ACC112 (cell line): ENCODE measurements around the gene MNT.

Source experiments
- H2AFZ ChIP-seq: fragments of 200-600 bp; sonication (generic); one replicate; pipeline ENCODE4 v1.6.0; 2017; ENCODE audit warnings: antibody characterized with exemption, low read length; ENCODE audit not compliant: unreplicated experiment
- H3K27ac ChIP-seq: fragments of 200-600 bp; sonication (generic); 2 replicates; pipeline ENCODE4 v1.5.1; 2014; ENCODE audit warnings: low read depth, mild to moderate bottlenecking, antibody characterized with exemption, low read length, moderate library complexity
- H3K27me3 ChIP-seq: fragments of 200-600 bp; sonication (generic); 2 replicates; pipeline ENCODE4 v1.6.1; 2014; ENCODE audit warnings: mild to moderate bottlenecking, antibody characterized with exemption, low read length, moderate library complexity, mixed read lengths; ENCODE audit not compliant: insufficient read depth
- H3K36me3 ChIP-seq: fragments of 200-600 bp; sonication (generic); 2 replicates; pipeline ENCODE4 v1.6.1; 2016; ENCODE audit warnings: mild to moderate bottlenecking, antibody characterized with exemption, low read length, moderate library complexity, mixed read lengths; ENCODE audit not compliant: insufficient read depth
- H3K4me1 ChIP-seq: fragments of 200-600 bp; sonication (generic); one replicate; pipeline ENCODE4 v1.6.1; 2016; ENCODE audit warnings: low read length, mixed read lengths; ENCODE audit not compliant: insufficient read depth, unreplicated experiment, control insufficient read depth
- H3K4me3 ChIP-seq: fragments of 200-600 bp; sonication (generic); 2 replicates; pipeline ENCODE4 v1.5.1; 2014; ENCODE audit warnings: mild to moderate bottlenecking, low read depth, low read length
- H3K79me2 ChIP-seq: fragments of 200-600 bp; sonication (generic); one replicate; pipeline ENCODE4 v1.6.0; 2016; ENCODE audit warnings: low read length; ENCODE audit not compliant: control insufficient read depth, unreplicated experiment, insufficient read depth

The MNT gene

GRCh38 chr17:2343421-2343820 is 57.4 kb downstream of the MNT start:
- H3K27ac ChIP-seq: no peak overlapping the region
- H3K4me3 ChIP-seq: no peak overlapping the region
- H3K36me3 ChIP-seq: no peaks in the 10 kb centered on the region
- peaks cover 1% of the 10 kb centered on the region for H3K79me2 ChIP-seq
- no peak overlapping the region for H2AFZ ChIP-seq
- H3K27me3 ChIP-seq: no peaks in the 10 kb centered on the region
- H3K4me1 ChIP-seq: peaks cover 6% of the 10 kb centered on the region

- Histone ChIP-seq H3K4me3 (peak overlapping the region; percentile 90), H3K27me3 (no peaks in the 10 kb centered on the region), H3K79me2 (peaks cover 35% of the 10 kb centered on the region), H3K36me3 (peaks cover 19% of the 10 kb centered on the region), H2AFZ (peak overlapping the region; percentile 78), H3K27ac (no peak overlapping the region), H3K4me1 (peaks cover 19% of the 10 kb centered on the region)
Measured at GRCh38 chr17:2338315-2338657, 62.6 kb downstream of the MNT start.

- peak overlapping the region; percentile 21; the same call in 1 of the 2 replicates for H3K27ac ChIP-seq
- peak overlapping the region; percentile 99 for H2AFZ ChIP-seq
- peak overlapping the region; percentile 90 for H3K4me3 ChIP-seq
- no peaks in the 10 kb centered on the region for H3K27me3 ChIP-seq
- peaks cover 41% of the 10 kb centered on the region for H3K79me2 ChIP-seq
- peaks cover 24% of the 10 kb centered on the region for H3K36me3 ChIP-seq
- H3K4me1 ChIP-seq: peaks cover 19% of the 10 kb centered on the region
Measured at GRCh38 chr17:2337544-2338314, 63.1 kb downstream of the MNT start.

- H3K27me3 ChIP-seq: no peaks in the 10 kb centered on the region
- peak within 1 kb of the TSS; percentile 99 for H2AFZ ChIP-seq
- peak within 1 kb of the TSS; percentile 37; the same call in 1 of the 2 replicates for H3K27ac ChIP-seq
- peaks cover 28% of the 10 kb centered on the region for H3K36me3 ChIP-seq
- peak within 1 kb of the TSS; percentile 90 for H3K4me3 ChIP-seq
- H3K79me2 ChIP-seq: peaks cover 45% of the 10 kb centered on the region
- peaks cover 19% of the 10 kb centered on the region for H3K4me1 ChIP-seq
Measured at GRCh38 chr17:2336852-2337543, 63.9 kb downstream of the MNT start, which contains the start of gene SGSM2. Gene SGSM2, plus strand, starts transcription at chr17:2337501. Its CDS starts 188 bp downstream, at chr17:2337689.

DNA sequence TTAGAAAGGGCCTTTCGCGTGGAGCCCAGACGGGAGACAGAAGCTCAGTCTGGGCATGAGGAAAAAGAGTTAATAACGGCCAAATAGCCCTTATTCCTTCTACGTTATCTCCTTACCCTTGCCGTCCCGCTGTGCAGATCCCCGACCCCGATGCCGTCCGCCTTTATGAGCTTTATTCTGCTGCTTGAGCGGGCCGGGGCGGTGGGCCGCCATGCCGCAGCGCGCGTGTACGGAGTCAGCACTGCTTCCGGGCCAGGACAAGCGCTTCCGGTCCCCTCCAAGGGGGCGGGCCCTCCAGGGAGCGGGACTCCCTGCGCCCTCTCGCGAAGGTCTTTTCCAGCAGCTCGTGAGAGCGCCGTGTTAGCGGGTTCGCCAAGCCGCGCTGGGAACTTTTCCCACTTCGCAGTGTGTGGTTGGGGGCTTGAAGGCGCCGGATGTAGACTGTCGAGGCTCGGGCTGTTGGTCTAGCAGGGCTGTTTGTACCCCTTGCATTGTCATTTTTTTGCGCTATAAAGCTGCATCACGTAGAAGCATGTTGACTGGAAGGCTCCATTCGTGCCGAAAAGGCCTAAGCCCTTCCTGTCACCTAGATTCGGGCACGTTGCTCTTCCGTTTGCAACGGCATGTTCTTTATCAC is 64.5 kb downstream of the MNT start, which contains the start of gene TSR1:
Gene TSR1, minus strand, starts transcription at position 243 of the 637 bp plus-strand sequence. Its CDS starts 30 bp downstream, at position 213.
- peaks cover 19% of the 10 kb centered on the region for H3K4me1 ChIP-seq
- peaks cover 35% of the 10 kb centered on the region for H3K36me3 ChIP-seq
- peaks cover 49% of the 10 kb centered on the region for H3K79me2 ChIP-seq
- peak within 1 kb of the TSS; percentile 53 for H3K27ac ChIP-seq
- H3K27me3 ChIP-seq: no peaks in the 10 kb centered on the region
- H3K4me3 ChIP-seq: peak within 1 kb of the TSS; percentile 90
- peak within 1 kb of the TSS; percentile 99 for H2AFZ ChIP-seq

DNA sequence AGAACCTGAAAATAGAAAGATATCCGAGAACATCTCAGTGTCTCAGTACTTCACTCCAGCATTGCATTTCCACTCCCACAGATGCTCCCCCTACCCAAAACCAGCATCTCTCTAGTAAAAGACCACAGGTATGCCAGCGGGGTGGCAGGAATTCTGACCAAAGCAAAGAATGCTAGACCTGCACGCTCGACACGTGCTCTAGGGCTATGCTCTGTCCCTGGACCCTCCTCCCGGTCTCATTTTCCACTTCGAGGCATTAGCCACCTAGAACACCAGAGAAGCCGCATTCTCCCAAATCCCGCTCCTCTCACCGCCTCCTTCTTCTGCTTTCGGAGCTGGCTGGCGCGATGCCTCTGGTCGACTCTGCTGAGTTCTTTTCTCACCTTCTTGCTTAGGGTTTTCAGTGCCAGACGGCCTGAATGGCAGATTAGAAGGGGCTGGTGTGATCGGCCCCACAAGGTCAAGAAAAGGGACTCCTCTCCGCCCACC is 65.1 kb downstream of the MNT start:
- Histone ChIP-seq H3K79me2 (peaks cover 50% of the 10 kb centered on the region), H3K4me3 (peak overlapping the region; percentile 90), H3K4me1 (peaks cover 19% of the 10 kb centered on the region), H3K36me3 (peaks cover 40% of the 10 kb centered on the region), H3K27me3 (no peaks in the 10 kb centered on the region), H3K27ac (peak overlapping the region; percentile 53), H2AFZ (peak overlapping the region; percentile 79)
